Activated B cell treated with CpG ODN at 0.5 μM for 24 hours (primary cell): ENCODE measurements around the gene SPIN4. TPM values are rescaled to one million over a fixed set of nuclear protein-coding genes. Genes with fewer than 3 reads are reported as not detected.
"Not testable (repeated sequence)": the region's sequence is repeated elsewhere in the genome, so short reads cannot be mapped to it uniquely, and the experiment has no call there.

Source experiments
- ATAC-seq: fragments of 200-7000 bp; cut with Tn5 transposase; one replicate; pipeline ENCODE4 v1.10.0; 2021; ENCODE audit warnings: low read depth, mild to moderate bottlenecking, moderate library complexity
- CTCF ChIA-PET: fragments of 350-600 bp; sonication (Branson Sonifier 250); formaldehyde crosslinking; loops from one replicate; lab custom pipeline; 2021; ENCODE audit warnings: antibody characterized with exemption; lab: Charles Lee
- POLR2A ChIA-PET: fragments of 350-600 bp; sonication (Branson Sonifier 250); formaldehyde crosslinking; loops from one replicate; lab custom pipeline; 2021; ENCODE audit warnings: antibody characterized with exemption; lab: Charles Lee
- DNase-seq: peaks from one replicate; pipeline ENCODE4 v3.0.0; 2022
- H3K27ac Mint-ChIP-seq: one replicate; pipeline ENCODE4 v1.8.0; 2020; ENCODE audit warnings: mixed read lengths
- H3K27me3 Mint-ChIP-seq: one replicate; pipeline ENCODE4 v1.8.0; 2021; ENCODE audit warnings: mixed read lengths
- H3K36me3 Mint-ChIP-seq: one replicate; pipeline ENCODE4 v1.8.0; 2021; ENCODE audit warnings: low read depth, mixed read lengths
- H3K4me1 Mint-ChIP-seq: one replicate; pipeline ENCODE4 v1.8.0; 2021; ENCODE audit warnings: mixed read lengths
- H3K4me3 Mint-ChIP-seq: one replicate; pipeline ENCODE4 v1.8.0; 2020; ENCODE audit warnings: mild to moderate bottlenecking, mixed read lengths
- H3K9me3 Mint-ChIP-seq: one replicate; pipeline ENCODE4 v1.8.0; 2020; ENCODE audit warnings: mixed read lengths
- intact Hi-C: fragments of 100-400 bp; cut with micrococcal nuclease; formaldehyde crosslinking; loops from one replicate; pipeline ENCODE4 v1.15.1; 2024
- total RNA-seq: library from RNA; stranded (reverse); gene quantifications from 2 replicates; pipeline ENCODE4 v1.2.3, GENCODE V29; 2022
- TF ChIP-seq, protein P1 (sequence below): fragments of 200-600 bp; IDR thresholded peaks from one replicate; pipeline ENCODE4 v1.8.0; 2022; ENCODE audit warnings: antibody characterized with exemption, mild to moderate bottlenecking

Gene SPIN4
- 2.1 and 2.4 TPM in 2 replicates for total RNA-seq

DNA sequence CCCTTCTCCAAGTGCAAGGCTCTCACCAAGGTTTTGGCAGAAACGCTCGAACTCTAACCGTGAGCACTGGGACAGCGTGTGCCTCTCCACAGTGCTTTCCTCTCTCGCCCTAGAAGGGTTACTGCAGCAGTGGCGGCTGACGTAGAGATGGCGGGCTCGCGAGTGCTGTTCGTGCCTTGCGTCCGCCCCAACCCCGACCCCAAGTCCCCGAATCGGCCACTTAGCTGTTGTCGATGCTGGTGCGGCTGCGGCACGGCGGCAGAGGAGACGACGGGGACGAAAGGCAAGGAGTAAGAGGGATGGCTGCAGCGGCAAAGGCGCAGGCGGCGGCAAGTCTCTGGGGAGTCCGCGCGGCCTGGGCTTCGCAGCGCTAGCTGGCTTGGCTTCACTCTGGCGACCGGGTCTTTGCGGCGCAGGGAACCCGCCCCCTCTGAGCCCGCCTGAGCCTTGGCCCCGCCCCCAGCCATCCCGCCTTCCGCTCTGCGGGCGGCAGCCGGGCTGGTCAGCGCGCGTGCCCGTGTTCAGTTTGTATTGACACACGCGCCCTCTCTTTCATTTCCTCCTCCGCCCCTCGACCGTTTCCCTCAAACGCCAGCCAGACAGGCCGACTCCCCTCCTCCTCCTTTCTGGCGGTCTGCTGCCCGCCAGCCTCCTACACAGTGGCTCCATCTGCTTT is at the start of gene SPIN4:
Gene SPIN4 (minus strand): TSS at position 392 of the 676 bp plus-strand sequence. CDS start 513 bp downstream, outside the sequence.
- ChIA-PET POLR2A (interaction anchor here (1.1 to 1.2 kb wide), 2 partner anchors 404 to 853 kb away, joined by 3 read pairs; no protein-coding TSS in a partner anchor), CTCF (no interaction called here)
- DNase-seq: peak; percentile 67
- H3K27me3 Mint-ChIP-seq: no peaks in the 10 kb centered on the region
- H3K4me1 Mint-ChIP-seq: peaks cover 18% of the 10 kb centered on the region
- intact Hi-C loops: loop anchor here (1.0 to 2.0 kb wide), 3 partner anchors 210 to 1044 kb away; partner anchors contain the start of gene MTMR8
- no peaks in the 10 kb centered on the region for H3K9me3 Mint-ChIP-seq
- H3K36me3 Mint-ChIP-seq: no peaks in the 10 kb centered on the region
- H3K27ac Mint-ChIP-seq: peak within 1 kb of the TSS; percentile 80
- TF ChIP-seq, protein P1, sequence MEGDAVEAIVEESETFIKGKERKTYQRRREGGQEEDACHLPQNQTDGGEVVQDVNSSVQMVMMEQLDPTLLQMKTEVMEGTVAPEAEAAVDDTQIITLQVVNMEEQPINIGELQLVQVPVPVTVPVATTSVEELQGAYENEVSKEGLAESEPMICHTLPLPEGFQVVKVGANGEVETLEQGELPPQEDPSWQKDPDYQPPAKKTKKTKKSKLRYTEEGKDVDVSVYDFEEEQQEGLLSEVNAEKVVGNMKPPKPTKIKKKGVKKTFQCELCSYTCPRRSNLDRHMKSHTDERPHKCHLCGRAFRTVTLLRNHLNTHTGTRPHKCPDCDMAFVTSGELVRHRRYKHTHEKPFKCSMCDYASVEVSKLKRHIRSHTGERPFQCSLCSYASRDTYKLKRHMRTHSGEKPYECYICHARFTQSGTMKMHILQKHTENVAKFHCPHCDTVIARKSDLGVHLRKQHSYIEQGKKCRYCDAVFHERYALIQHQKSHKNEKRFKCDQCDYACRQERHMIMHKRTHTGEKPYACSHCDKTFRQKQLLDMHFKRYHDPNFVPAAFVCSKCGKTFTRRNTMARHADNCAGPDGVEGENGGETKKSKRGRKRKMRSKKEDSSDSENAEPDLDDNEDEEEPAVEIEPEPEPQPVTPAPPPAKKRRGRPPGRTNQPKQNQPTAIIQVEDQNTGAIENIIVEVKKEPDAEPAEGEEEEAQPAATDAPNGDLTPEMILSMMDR: no peak
- peak within 1 kb of the TSS; percentile 94 for H3K4me3 Mint-ChIP-seq
- peak; percentile 97 for ATAC-seq

DNA sequence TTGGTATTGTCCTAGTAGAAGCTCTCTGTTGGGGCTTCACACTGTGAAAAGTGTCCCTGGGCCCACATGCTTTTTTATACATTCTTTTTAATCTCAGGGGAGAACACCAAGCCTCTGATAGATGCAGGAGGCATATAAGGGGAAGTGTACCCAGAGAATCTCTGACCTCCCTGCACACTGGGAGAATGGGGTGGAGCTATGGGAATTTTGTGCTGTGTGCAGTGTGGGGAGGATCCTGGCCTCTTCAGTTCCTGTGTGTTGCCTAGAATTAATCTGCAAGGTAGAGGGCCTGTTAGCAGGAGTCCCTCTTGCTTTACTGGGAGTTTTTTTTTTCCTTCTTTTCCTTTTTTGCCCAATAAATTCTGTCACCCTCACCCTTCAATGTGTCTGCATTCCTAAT is 49.2 kb upstream of the SPIN4 start:
- POLR2A ChIA-PET: no interaction called here
- no peaks in the 10 kb centered on the region for H3K4me1 Mint-ChIP-seq
- DNase-seq (no peak), ATAC-seq (no peak)
- no peaks in the 10 kb centered on the region for H3K27me3 Mint-ChIP-seq
- intact Hi-C loops: no loop called here
- no peaks in the 10 kb centered on the region for H3K9me3 Mint-ChIP-seq
- TF ChIP-seq, protein P1: no peak
- H3K36me3 Mint-ChIP-seq: no peaks in the 10 kb centered on the region
- CTCF ChIA-PET: no interaction called here
- H3K27ac Mint-ChIP-seq: no peak overlapping the region
- H3K4me3 Mint-ChIP-seq: no peak overlapping the region

DNA sequence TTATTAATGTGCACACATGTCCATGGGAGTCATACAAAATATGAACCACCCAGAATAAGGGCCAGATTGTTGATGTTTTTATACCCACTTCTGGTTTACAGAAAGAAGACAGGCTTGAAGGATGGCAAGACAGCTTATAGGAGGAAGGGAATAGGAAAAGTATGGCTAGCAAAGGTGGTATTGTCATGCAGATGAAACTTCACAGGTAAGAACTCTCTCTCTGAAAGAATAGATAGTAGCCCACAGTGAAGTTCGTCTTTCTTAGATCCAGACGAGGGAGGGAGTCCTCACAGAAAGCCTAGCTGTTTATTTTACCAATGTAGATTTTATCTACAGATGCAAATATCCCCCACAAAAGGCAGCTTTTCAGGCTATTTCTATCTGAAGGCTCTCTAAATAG is 43.7 kb upstream of the SPIN4 start:
- H3K36me3 Mint-ChIP-seq: no peaks in the 10 kb centered on the region
- ATAC-seq: no peak
- intact Hi-C loops: no loop called here
- CTCF ChIA-PET: no interaction called here
- POLR2A ChIA-PET: no interaction called here
- H3K9me3 Mint-ChIP-seq: no peaks in the 10 kb centered on the region
- no peaks in the 10 kb centered on the region for H3K27me3 Mint-ChIP-seq
- no peak for DNase-seq
- no peak overlapping the region for H3K4me3 Mint-ChIP-seq
- no peak overlapping the region for H3K27ac Mint-ChIP-seq
- TF ChIP-seq, protein P1: no peak
- H3K4me1 Mint-ChIP-seq: no peaks in the 10 kb centered on the region

DNA sequence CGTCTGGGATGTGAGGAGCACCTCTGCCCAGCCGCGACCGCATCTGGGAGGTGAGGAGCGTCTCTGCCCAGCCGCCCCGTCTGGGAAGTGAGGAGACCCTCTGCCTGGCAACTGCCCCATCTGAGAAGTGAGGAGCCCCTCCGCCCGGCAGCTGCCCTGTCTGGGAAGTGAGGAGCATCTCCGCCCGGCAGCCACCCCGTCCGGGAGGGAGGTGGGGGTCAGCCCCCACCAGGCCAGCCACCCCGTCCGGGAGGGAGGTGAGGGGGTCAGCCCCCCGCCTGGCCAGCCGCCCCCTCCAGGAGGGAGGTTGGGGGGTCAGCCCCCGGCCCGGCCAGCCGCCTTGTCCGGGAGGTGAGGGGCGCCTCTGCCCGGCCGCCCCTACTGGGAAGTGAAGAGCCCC is 42.0 kb upstream of the SPIN4 start:
- H3K4me1 Mint-ChIP-seq, POLR2A ChIA-PET, H3K27me3 Mint-ChIP-seq, CTCF ChIA-PET, H3K4me3 Mint-ChIP-seq, DNase-seq, H3K27ac Mint-ChIP-seq, H3K9me3 Mint-ChIP-seq, H3K36me3 Mint-ChIP-seq, ATAC-seq, intact Hi-C loops: not testable (repeated sequence)

DNA sequence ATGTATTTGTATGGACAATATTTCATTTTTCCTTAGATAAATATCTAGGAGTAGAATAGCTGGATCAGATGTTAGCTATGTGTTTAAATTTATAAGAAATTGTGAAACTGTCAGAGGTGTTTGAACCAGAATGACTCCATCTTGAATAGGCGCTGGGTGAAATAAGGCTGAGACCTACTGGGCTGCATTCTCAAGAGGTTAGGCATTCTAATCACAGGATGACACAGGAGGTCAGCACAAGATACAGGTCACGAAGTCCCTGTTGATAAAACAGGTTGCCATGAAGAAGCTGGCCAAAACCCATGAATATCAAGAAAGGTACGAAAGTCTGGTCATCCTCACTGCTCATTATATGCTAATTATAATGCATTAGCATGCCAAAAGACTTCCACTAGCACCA is 36.3 kb upstream of the SPIN4 start:
- no peaks in the 10 kb centered on the region for H3K36me3 Mint-ChIP-seq
- no peak overlapping the region for H3K27ac Mint-ChIP-seq
- H3K4me3 Mint-ChIP-seq: no peak overlapping the region
- H3K4me1 Mint-ChIP-seq: no peaks in the 10 kb centered on the region
- ATAC-seq: no peak
- TF ChIP-seq, protein P1: no peak
- ChIA-PET CTCF (no interaction called here), POLR2A (no interaction called here)
- DNase-seq: no peak
- intact Hi-C loops: no loop called here
- no peaks in the 10 kb centered on the region for H3K9me3 Mint-ChIP-seq
- no peaks in the 10 kb centered on the region for H3K27me3 Mint-ChIP-seq

DNA sequence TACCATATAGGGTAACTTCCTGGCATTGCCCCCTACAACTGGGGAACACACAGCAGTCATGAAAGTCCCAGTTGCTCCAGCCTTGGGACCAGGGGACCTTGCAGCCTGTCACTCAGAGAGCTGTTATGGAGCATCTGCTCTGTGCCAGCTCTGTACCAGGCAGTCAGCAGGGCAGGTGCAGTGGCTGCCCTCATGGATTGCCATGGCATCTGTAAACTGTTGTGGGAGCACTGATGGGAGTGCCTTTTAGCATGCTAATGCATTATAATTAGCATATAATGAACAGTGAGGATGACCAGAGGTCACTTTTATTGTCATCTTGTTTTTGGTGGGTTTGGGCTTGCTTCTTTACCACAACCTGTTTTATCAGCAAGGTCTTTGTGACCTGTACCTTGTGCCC is 33.1 kb upstream of the SPIN4 start:
- H3K36me3 Mint-ChIP-seq, H3K27me3 Mint-ChIP-seq, H3K9me3 Mint-ChIP-seq, CTCF ChIA-PET, H3K27ac Mint-ChIP-seq, intact Hi-C loops, H3K4me1 Mint-ChIP-seq, ATAC-seq, H3K4me3 Mint-ChIP-seq, DNase-seq, POLR2A ChIA-PET: not testable (repeated sequence)

DNA sequence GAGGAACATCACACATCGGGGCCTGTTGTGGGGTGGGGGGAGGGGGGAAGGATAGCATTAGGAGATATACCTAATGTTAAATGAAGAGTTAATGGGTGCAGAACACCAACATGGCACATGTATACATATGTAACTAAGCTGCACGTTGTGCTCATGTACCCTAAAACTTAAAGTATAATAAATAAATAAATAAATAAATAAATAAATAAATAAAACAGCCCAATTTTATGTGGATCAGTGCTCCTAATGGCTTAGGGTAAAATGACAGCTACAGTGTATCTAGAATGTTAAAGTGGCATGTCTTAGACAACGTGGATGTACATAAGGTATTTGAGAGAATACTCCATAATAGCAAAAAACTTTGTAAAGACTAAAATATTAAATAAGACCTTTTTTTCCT is 21.9 kb upstream of the SPIN4 start:
- CTCF ChIA-PET, intact Hi-C loops, H3K9me3 Mint-ChIP-seq, H3K4me1 Mint-ChIP-seq, H3K4me3 Mint-ChIP-seq, H3K27ac Mint-ChIP-seq, H3K27me3 Mint-ChIP-seq, ATAC-seq, POLR2A ChIA-PET, H3K36me3 Mint-ChIP-seq, DNase-seq: not testable (repeated sequence)

DNA sequence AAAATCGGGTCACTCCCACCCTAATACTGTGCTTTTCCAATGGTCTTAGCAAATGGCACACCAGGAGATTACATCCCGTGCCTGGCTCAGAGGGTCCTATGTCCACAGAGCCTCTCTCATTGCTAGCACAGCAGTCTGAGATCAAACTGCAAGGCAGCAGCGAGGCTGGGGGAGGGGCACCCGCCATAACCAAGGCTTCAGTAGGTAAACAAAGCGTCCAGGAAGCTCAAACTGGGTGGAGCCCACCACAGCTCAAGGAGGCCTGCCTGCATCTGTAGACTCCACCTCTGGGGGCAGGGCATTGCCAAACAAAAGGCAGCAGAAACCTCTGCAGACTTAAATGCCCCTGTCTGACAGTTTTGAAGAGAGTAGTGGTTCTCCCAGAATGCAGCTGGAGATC is 16.6 kb upstream of the SPIN4 start:
- CTCF ChIA-PET, POLR2A ChIA-PET, H3K9me3 Mint-ChIP-seq, DNase-seq, H3K4me1 Mint-ChIP-seq, ATAC-seq, H3K27me3 Mint-ChIP-seq, H3K36me3 Mint-ChIP-seq, H3K27ac Mint-ChIP-seq, H3K4me3 Mint-ChIP-seq, intact Hi-C loops: not testable (repeated sequence)
